Fibroblast of mammary gland (primary cell): Measurements from ENCODE around the gene RNPEPL1.
"Not testable (repeated sequence)": the region's sequence is repeated elsewhere in the genome, so short reads cannot be mapped to it uniquely, and the experiment has no call there.

Experiments used
- DNase-seq: peaks from one replicate; pipeline ENCODE4 v3.0.0-alpha.2; 2010; ENCODE audit warnings: low read depth
- H3K4me3 ChIP-seq: 2 replicates; pipeline ENCODE4 v1.5.1; 2011; ENCODE audit warnings: low read depth, mild to moderate bottlenecking, low read length, moderate library complexity; ENCODE audit not compliant: control insufficient read depth
- CTCF ChIP-seq: conservative IDR thresholded peaks from 2 replicates; pipeline ENCODE4 v1.5.1; 2011; ENCODE audit warnings: low read depth, low read length, inconsistent platforms; ENCODE audit not compliant: control insufficient read depth, insufficient read depth

Gene RNPEPL1

DNA sequence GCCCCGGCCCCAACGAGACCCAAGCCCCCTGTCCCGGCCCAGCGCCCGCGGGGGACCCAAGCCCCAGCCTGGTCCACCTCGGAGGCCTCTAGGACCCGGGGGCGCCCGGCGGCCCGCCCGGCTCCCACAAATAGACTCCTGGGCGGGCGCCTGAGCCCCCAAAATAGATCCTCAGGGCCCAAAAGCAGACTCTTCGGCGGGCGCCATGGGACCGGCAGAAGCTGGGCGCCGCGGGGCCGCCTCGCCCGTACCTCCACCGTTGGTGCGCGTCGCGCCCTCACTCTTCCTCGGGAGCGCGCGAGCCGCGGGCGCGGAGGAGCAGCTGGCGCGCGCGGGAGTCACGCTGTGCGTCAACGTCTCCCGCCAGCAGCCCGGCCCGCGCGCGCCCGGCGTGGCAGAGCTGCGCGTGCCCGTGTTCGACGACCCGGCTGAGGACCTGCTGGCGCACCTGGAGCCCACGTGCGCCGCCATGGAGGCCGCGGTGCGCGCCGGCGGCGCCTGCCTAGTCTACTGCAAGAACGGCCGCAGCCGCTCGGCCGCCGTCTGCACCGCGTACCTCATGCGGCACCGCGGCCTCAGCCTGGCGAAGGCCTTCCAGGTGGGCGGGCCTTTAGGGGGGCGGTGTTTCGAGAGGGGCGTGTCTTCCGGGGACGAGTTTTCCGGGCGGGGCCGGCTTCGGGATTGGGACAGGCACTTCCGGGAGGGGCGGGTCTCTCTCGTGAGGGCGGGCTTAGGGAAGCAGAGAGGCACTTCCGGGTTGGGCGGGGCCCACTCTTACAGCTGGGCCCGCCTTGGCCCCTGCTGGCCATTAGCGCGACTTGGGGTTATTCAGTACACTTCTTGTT is 7.6 kb upstream of the RNPEPL1 start:
- peak; percentile 96 for DNase-seq
- peak; percentile 18 for TF ChIP-seq CTCF
- peak overlapping the region; percentile 59 for H3K4me3 ChIP-seq

GRCh38 chr2:240561325-240561971 is 6.8 kb upstream of the RNPEPL1 start:
- H3K4me3 ChIP-seq: peak overlapping the region; percentile 59
- peak; percentile 85 for DNase-seq
- no peak for TF ChIP-seq CTCF

- H3K4me3 ChIP-seq, DNase-seq: not testable (repeated sequence)
These were observed 5.1 kb upstream of the RNPEPL1 start for GRCh38 chr2:240563231-240563630.

GRCh38 chr2:240563951-240564560 is 4.2 kb upstream of the RNPEPL1 start:
- TF ChIP-seq CTCF: no peak
- H3K4me3 ChIP-seq: no peak overlapping the region
- DNase-seq: no peak

GRCh38 chr2:240564561-240565332 is 3.5 kb upstream of the RNPEPL1 start:
- no peak for TF ChIP-seq CTCF
- DNase-seq: no peak
- no peak overlapping the region for H3K4me3 ChIP-seq

- no peak overlapping the region for H3K4me3 ChIP-seq
- DNase-seq: peak; percentile 57
- no peak for TF ChIP-seq CTCF
These were observed 2.7 kb upstream of the RNPEPL1 start for GRCh38 chr2:240565333-240566202.
